HepG2 (cell line): ENCODE results near the gene POLR2F. TPM values are rescaled to one million over a fixed set of nuclear protein-coding genes. Genes with fewer than 3 reads are reported as not detected.

ENCODE experiments used
- DNMT1 ChIP-seq: sonication (generic); formaldehyde crosslinking; IDR thresholded peaks from 2 replicates; pipeline ENCODE4 v1.5.1; 2020; ENCODE audit warnings: mild to moderate bottlenecking, missing genetic modification reagents
- FOXK2 ChIP-seq: fragments of 450-650 bp; IDR thresholded peaks from 2 replicates; pipeline ENCODE4 v1.6.1; 2016
- HMG20B ChIP-seq: conservative IDR thresholded peaks from 2 replicates; pipeline ENCODE4 v1.6.1; 2016; ENCODE audit warnings: missing genetic modification reagents, missing compliant biosample characterization
- KDM5B ChIP-seq: sonication (generic); formaldehyde crosslinking; IDR thresholded peaks from 2 replicates; pipeline ENCODE4 v1.4.0; 2020; ENCODE audit warnings: missing genetic modification reagents, mild to moderate bottlenecking, borderline replicate concordance
- MXD4 ChIP-seq: IDR thresholded peaks from 2 replicates; pipeline ENCODE4 v1.6.1; 2016; ENCODE audit warnings: mild to moderate bottlenecking, missing biosample characterization, missing genetic modification reagents
- NAIF1 ChIP-seq: sonication (generic); formaldehyde crosslinking; IDR thresholded peaks from 2 replicates; pipeline ENCODE4 v1.5.0; 2020; ENCODE audit warnings: mild to moderate bottlenecking, missing genetic modification reagents, borderline replicate concordance
- SALL1 ChIP-seq: sonication (generic); formaldehyde crosslinking; IDR thresholded peaks from 2 replicates; pipeline ENCODE4 v1.8.0; 2022; ENCODE audit warnings: mild to moderate bottlenecking, missing genetic modification reagents
- SIN3A ChIP-seq: IDR thresholded peaks from 2 replicates; pipeline ENCODE4 v1.6.1; 2011; ENCODE audit warnings: low read depth, mild to moderate bottlenecking, control low read depth, low read length, borderline replicate concordance
- SUZ12 ChIP-seq: fragments of 150-350 bp; IDR thresholded peaks from 2 replicates; pipeline ENCODE4 v1.6.1; 2014; ENCODE audit warnings: low read depth, low read length
- ZBTB33 ChIP-seq: sonication (generic); formaldehyde crosslinking; IDR thresholded peaks from 2 replicates; pipeline ENCODE4 v1.4.0; 2020; ENCODE audit warnings: missing genetic modification reagents
- ZBTB39 ChIP-seq: sonication (generic); formaldehyde crosslinking; IDR thresholded peaks from 2 replicates; pipeline ENCODE4 v1.5.0; 2020; ENCODE audit warnings: missing genetic modification reagents
- ZBTB4 ChIP-seq: sonication (generic); formaldehyde crosslinking; IDR thresholded peaks from 2 replicates; pipeline ENCODE4 v1.4.0; 2020; ENCODE audit warnings: missing genetic modification reagents, mild to moderate bottlenecking, borderline replicate concordance
- ZFP1 ChIP-seq: IDR thresholded peaks from 2 replicates; pipeline ENCODE4 v1.6.1; 2016
- ZNF12 ChIP-seq: sonication (generic); formaldehyde crosslinking; IDR thresholded peaks from 2 replicates; pipeline ENCODE4 v1.5.0; 2020; ENCODE audit warnings: missing genetic modification reagents
- ZNF317 ChIP-seq: sonication (generic); formaldehyde crosslinking; IDR thresholded peaks from 2 replicates; pipeline ENCODE4 v1.5.0; 2020; ENCODE audit warnings: mild to moderate bottlenecking, missing genetic modification reagents
- ZNF333 ChIP-seq: sonication (generic); formaldehyde crosslinking; IDR thresholded peaks from 2 replicates; pipeline ENCODE4 v1.4.0; 2020; ENCODE audit warnings: mild to moderate bottlenecking, missing genetic modification reagents, borderline replicate concordance
- ZNF414 ChIP-seq: sonication (generic); formaldehyde crosslinking; IDR thresholded peaks from 2 replicates; pipeline ENCODE4 v1.5.0; 2020; ENCODE audit warnings: missing genetic modification reagents
- ZNF552 ChIP-seq: sonication (generic); formaldehyde crosslinking; IDR thresholded peaks from 2 replicates; pipeline ENCODE4 v1.9.0; 2022; ENCODE audit warnings: missing genetic modification reagents, mild to moderate bottlenecking, borderline replicate concordance
- ZNF556 ChIP-seq: sonication (generic); formaldehyde crosslinking; IDR thresholded peaks from 2 replicates; pipeline ENCODE4 v1.4.0; 2020; ENCODE audit warnings: mild to moderate bottlenecking, missing genetic modification reagents, borderline replicate concordance
- ZNF703 ChIP-seq: sonication (generic); formaldehyde crosslinking; IDR thresholded peaks from 2 replicates; pipeline ENCODE4 v1.5.1; 2020; ENCODE audit warnings: missing genetic modification reagents, mild to moderate bottlenecking, moderate library complexity, borderline replicate concordance
- ZNF75D ChIP-seq: sonication (generic); formaldehyde crosslinking; IDR thresholded peaks from 2 replicates; pipeline ENCODE4 v1.8.1; 2023; ENCODE audit warnings: missing genetic modification reagents, mild to moderate bottlenecking, borderline replicate concordance
- ZNF772 ChIP-seq: sonication (generic); formaldehyde crosslinking; IDR thresholded peaks from 2 replicates; pipeline ENCODE4 v1.5.0; 2020; ENCODE audit warnings: mild to moderate bottlenecking, missing genetic modification reagents
- ZNF883 ChIP-seq: sonication (generic); formaldehyde crosslinking; IDR thresholded peaks from 2 replicates; pipeline ENCODE4 v1.5.1; 2020; ENCODE audit warnings: mild to moderate bottlenecking, missing genetic modification reagents; ENCODE audit errors: not compliant biosample characterization
- polyA plus RNA-seq, 8 experiments: library from polyadenylated mRNA; depleted of rRNA in 3 of 8; stranded (reverse) in 7 of 8; unstranded in 1 of 8; fragments of >200 nt; fragmentation: Illumina TruSeq in 4 of 8; extraction: Trizol in 4 of 8; gene quantifications; 2 replicates each; pipeline versions ENCODE4 v1.2.1 to v1.2.3, GENCODE V29; 2011 to 2016; ENCODE audit warnings: low read depth in 4 of 8, missing spikeins in 1 of 8, mixed read lengths in 1 of 8; ENCODE audit not compliant: insufficient read depth in 1 of 8
- total RNA-seq, 5 experiments: library from RNA; depleted of rRNA; stranded (reverse); fragments of >200 nt; fragmentation: Illumina TruSeq; extraction: Trizol; gene quantifications; 2 replicates each; pipeline ENCODE4 v1.2.3, GENCODE V29; 2016; ENCODE audit warnings: low read depth in 1 of 5

Gene POLR2F
- total and polyA plus RNA-seq, 2 of the 13 experiments (the other 11 are each of a cell fraction or from before 2014, with no cell fraction given): 135 to 158 TPM

- TF ChIP-seq SIN3A (no peak), NAIF1 (CRISPR knock-in tag) (no peak), ZNF414 (CRISPR knock-in tag) (0 out of 2 replicates have a peak, but pooled peaks have one; percentile 59), ZNF333 (CRISPR knock-in tag) (no peak), ZBTB39 (no peak), ZFP1 (CRISPR knock-in tag) (no peak), ZNF772 (CRISPR knock-in tag) (peak; percentile 70; the same call in 1 of the 2 replicates), ZNF883 (CRISPR knock-in tag) (peak; percentile 59), ZNF12 (no peak; the same call in 1 of the 2 replicates), FOXK2 (no peak), ZNF703 (no peak), MXD4 (CRISPR knock-in tag) (0 out of 2 replicates have a peak, but pooled peaks have one; percentile 55), SUZ12 (no peak), ZNF317 (no peak), ZBTB33 (0 out of 2 replicates have a peak, but pooled peaks have one; percentile 45), ZNF556 (0 out of 2 replicates have a peak, but pooled peaks have one; percentile 54), ZBTB4 (CRISPR knock-in tag) (no peak), HMG20B (CRISPR knock-in tag) (no peak), ZNF75D (CRISPR knock-in tag) (no peak), KDM5B (CRISPR knock-in tag) (peak; percentile 51; the same call in 1 of the 2 replicates), DNMT1 (CRISPR knock-in tag) (0 out of 2 replicates have a peak, but pooled peaks have one; percentile 47), ZNF552 (CRISPR knock-in tag) (no peak), SALL1 (CRISPR knock-in tag) (peak; percentile 84)
Observed at GRCh38 chr22:37933711-37934376, 19.7 kb upstream of the POLR2F start (continued).
